ENCODE results near the gene RPS28. TPM values are rescaled to one million over a fixed set of nuclear protein-coding genes. Genes with fewer than 3 reads are reported as not detected.
A peak's percentile ranks its signal among the peaks of the same experiment; 100 is the strongest.
"Not testable (repeated sequence)": the region's sequence is repeated elsewhere in the genome, so short reads cannot be mapped to it uniquely, and the experiment has no call there.

RPS28 gene
- total and polyA plus RNA-seq, 2 experiments from 2014 or later, result 349 to 569 TPM

GRCh38 chr19:8338835-8339234 is 17.5 kb downstream of the RPS28 start:
- no peak for TF ChIP-seq CTCF (IDR thresholded peaks at IDR 0.05; ENCODE audit: low read depth, low read length)
- Histone ChIP-seq H3K27ac (no peak overlapping the region), H3K27me3 (peaks cover 39% of the 10 kb centered on the region), H3K4me3 (no peak overlapping the region), H3K4me1 (ENCODE audit: low read depth) (no peaks in the 10 kb centered on the region), H3K36me3 (no peaks in the 10 kb centered on the region), H3K9me3 (ENCODE audit: low read depth) (no peaks in the 10 kb centered on the region)
- no peak for DNase-seq (ENCODE audit: low read depth in 1 of 2, low spot score in 1 of 2)

- H3K36me3 ChIP-seq, result no peaks in the 10 kb centered on the region
- no peak overlapping the region for H3K27ac ChIP-seq
Measured at GRCh38 chr19:8340341-8341096, 19.2 kb downstream of the RPS28 start.

GRCh38 chr19:8341504-8341903 is 20.2 kb downstream of the RPS28 start:
- not testable (repeated sequence) for H3K36me3 ChIP-seq

More at GRCh38 chr19:8340341-8341096, 19.2 kb downstream of the RPS28 start:
- Histone ChIP-seq H3K27me3 (peaks cover 22% of the 10 kb centered on the region), H3K4me3 (no peak overlapping the region), H3K9me3 (ENCODE audit: low read depth) (no peaks in the 10 kb centered on the region), H3K4me1 (ENCODE audit: low read depth) (no peaks in the 10 kb centered on the region)
- peak; percentile 28 for TF ChIP-seq CTCF (IDR thresholded peaks at IDR 0.05; ENCODE audit: low read depth, low read length)
- peak in 1 of 2 donors; percentile 49 for DNase-seq (ENCODE audit: low read depth in 1 of 2, low spot score in 1 of 2)

GRCh38 chr19:8342316-8342683 is 21.0 kb downstream of the RPS28 start:
- no peak for TF ChIP-seq CTCF (IDR thresholded peaks at IDR 0.05; ENCODE audit: low read depth, low read length)
- Histone ChIP-seq H3K27ac (no peak overlapping the region), H3K27me3 (peaks cover 9% of the 10 kb centered on the region), H3K4me1 (ENCODE audit: low read depth) (no peaks in the 10 kb centered on the region), H3K36me3 (no peaks in the 10 kb centered on the region), H3K4me3 (no peak overlapping the region), H3K9me3 (ENCODE audit: low read depth) (no peaks in the 10 kb centered on the region)
- DNase-seq (ENCODE audit: low read depth in 1 of 2, low spot score in 1 of 2), result no peak

More at GRCh38 chr19:8341504-8341903, 20.2 kb downstream of the RPS28 start:
- not testable (repeated sequence) for H3K4me3 ChIP-seq; H3K4me1 ChIP-seq (ENCODE audit: low read depth); H3K27ac ChIP-seq; DNase-seq (ENCODE audit: low read depth in 1 of 2, low spot score in 1 of 2); H3K9me3 ChIP-seq (ENCODE audit: low read depth)
- H3K27me3 ChIP-seq, result peaks cover 13% of the 10 kb centered on the region

- H3K4me3 ChIP-seq, result peak within 1 kb of the TSS; percentile 36
- no peak within 1 kb of the TSS for H3K27ac ChIP-seq
- H3K36me3 ChIP-seq, result no peaks in the 10 kb centered on the region
- no peak for TF ChIP-seq CTCF (IDR thresholded peaks at IDR 0.05; ENCODE audit: low read depth, low read length)
- peak; percentile 95 to 97 for DNase-seq (ENCODE audit: low read depth in 1 of 2, low spot score in 1 of 2)
- no peaks in the 10 kb centered on the region for H3K9me3 ChIP-seq (ENCODE audit: low read depth)
- peaks cover 9% of the 10 kb centered on the region for H3K27me3 ChIP-seq
- no peaks in the 10 kb centered on the region for H3K4me1 ChIP-seq (ENCODE audit: low read depth)
Measured at GRCh38 chr19:8342684-8343482, 21.6 kb downstream of the RPS28 start, which contains the start of gene KANK3. Gene KANK3, minus strand, starts transcription at chr19:8343262. Its CDS starts 5,434 bp downstream, at chr19:8337828.

- no peak for TF ChIP-seq CTCF (IDR thresholded peaks at IDR 0.05; ENCODE audit: low read depth, low read length)
Measured at GRCh38 chr19:8343483-8343844, 22.2 kb downstream of the RPS28 start.

GRCh38 chr19:8349629-8350372 is 28.5 kb downstream of the RPS28 start:
- not testable (repeated sequence) for H3K4me1 ChIP-seq (ENCODE audit: low read depth); DNase-seq (ENCODE audit: low read depth in 1 of 2, low spot score in 1 of 2)

More at GRCh38 chr19:8343483-8343844, 22.2 kb downstream of the RPS28 start:
- peaks cover 9% of the 10 kb centered on the region for H3K27me3 ChIP-seq
- no peaks in the 10 kb centered on the region for H3K36me3 ChIP-seq
- H3K4me3 ChIP-seq, result no peak overlapping the region
- H3K9me3 ChIP-seq (ENCODE audit: low read depth), result no peaks in the 10 kb centered on the region
- DNase-seq (ENCODE audit: low read depth in 1 of 2, low spot score in 1 of 2), result no peak
- H3K27ac ChIP-seq, result no peak overlapping the region
- H3K4me1 ChIP-seq (ENCODE audit: low read depth), result no peaks in the 10 kb centered on the region

More at GRCh38 chr19:8349629-8350372, 28.5 kb downstream of the RPS28 start:
- H3K27ac ChIP-seq; H3K36me3 ChIP-seq; H3K4me3 ChIP-seq; H3K9me3 ChIP-seq (ENCODE audit: low read depth); H3K27me3 ChIP-seq: not testable (repeated sequence)
